NB4 (cell line): ENCODE results near the gene S100PBP.

Experiments
- DNase-seq: peaks from one replicate; pipeline ENCODE4 v3.0.0; 2010; ENCODE audit warnings: low read depth
- H3K4me3 ChIP-seq: one replicate; pipeline ENCODE4 v1.5.1; 2011; ENCODE audit warnings: mild to moderate bottlenecking, low read depth, low read length, moderate library complexity
- CTCF ChIP-seq: IDR thresholded peaks from one replicate; pipeline ENCODE4 v1.5.1; 2012; ENCODE audit warnings: low read depth, low read length
- MYC ChIP-seq: IDR thresholded peaks from 2 replicates; pipeline ENCODE4 v1.6.1; 2011; ENCODE audit warnings: low read depth, low read length
- POLR2A ChIP-seq: IDR thresholded peaks from 2 replicates; pipeline ENCODE4 v1.6.1; 2011; ENCODE audit warnings: mild to moderate bottlenecking; ENCODE audit not compliant: insufficient read length; ENCODE audit errors: extremely low read depth
- TF ChIP-seq, protein P1 (sequence below): IDR thresholded peaks from 2 replicates; pipeline ENCODE4 v1.6.1; 2011; ENCODE audit warnings: low read depth, low read length

Gene S100PBP

DNA sequence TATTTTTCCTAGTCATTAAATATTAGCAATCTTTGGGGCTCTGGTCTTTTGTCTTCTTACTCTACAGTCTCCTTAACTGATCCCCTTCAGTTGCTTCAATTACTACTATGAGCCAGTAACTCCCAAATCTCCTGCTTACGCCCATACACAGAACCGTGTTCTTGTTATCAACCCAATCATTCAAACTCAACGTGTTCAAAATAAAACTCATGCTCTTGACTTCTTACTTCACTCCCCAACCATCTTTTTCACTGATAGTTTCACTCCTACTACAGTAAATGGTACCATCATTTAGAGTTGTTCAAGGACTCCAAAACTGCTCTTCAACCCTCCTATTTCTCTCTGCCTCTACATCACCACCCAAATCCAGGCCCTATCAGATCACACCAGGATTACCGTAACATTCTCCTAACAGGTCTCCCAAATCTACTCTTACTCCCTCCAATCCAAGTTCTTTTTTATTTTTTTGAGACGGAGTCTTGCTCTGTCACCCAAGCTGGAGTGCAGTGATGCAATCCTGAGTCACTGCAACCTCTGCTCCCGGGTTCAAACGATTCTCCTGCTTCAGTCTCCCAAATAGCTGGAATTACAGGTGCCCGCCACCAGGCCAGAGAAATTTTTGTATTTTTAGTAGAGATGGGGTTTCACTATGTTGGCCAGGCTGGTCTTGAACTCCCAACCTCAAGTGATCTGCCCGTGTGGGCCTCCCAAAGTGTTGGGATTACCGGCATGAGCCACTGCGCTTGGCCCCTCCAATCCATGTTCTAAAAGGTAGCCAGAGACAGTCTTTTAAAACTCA lies 3.3 kb upstream of the S100PBP start:
- peak; percentile 38 for DNase-seq
- TF ChIP-seq, protein P1, sequence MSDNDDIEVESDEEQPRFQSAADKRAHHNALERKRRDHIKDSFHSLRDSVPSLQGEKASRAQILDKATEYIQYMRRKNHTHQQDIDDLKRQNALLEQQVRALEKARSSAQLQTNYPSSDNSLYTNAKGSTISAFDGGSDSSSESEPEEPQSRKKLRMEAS, result no peak
- TF ChIP-seq MYC, result no peak
- H3K4me3 ChIP-seq, result peak overlapping the region; percentile 96

DNA sequence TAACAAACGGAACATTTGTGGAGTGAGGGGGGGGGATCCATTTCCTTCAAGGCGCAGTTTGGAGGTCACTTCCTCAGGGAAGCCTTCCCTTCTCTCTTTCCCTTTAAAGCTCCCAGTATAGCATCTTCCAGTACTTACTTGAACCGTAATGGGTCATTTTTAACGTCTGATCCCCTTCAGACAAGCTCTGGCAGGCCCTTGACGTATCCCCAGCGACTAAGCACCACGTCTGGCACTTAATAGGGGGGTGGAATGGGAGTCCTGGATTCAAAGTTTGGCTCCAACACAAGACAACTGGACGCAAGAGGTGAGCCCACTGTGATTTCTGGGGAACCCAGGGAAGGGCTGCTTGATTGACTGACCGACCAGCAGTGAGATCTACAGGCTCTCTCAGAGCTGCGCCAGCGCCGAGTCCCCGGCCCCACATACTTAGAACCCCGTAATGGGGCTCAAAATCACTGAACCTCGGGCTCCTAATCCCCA lies 736 bp upstream of the S100PBP start:
- peak; percentile 62 for DNase-seq
- peak overlapping the region; percentile 96 for H3K4me3 ChIP-seq
- TF ChIP-seq MYC (no peak), CTCF (no peak), POLR2A (no peak)
- TF ChIP-seq, protein P1, result no peak

DNA sequence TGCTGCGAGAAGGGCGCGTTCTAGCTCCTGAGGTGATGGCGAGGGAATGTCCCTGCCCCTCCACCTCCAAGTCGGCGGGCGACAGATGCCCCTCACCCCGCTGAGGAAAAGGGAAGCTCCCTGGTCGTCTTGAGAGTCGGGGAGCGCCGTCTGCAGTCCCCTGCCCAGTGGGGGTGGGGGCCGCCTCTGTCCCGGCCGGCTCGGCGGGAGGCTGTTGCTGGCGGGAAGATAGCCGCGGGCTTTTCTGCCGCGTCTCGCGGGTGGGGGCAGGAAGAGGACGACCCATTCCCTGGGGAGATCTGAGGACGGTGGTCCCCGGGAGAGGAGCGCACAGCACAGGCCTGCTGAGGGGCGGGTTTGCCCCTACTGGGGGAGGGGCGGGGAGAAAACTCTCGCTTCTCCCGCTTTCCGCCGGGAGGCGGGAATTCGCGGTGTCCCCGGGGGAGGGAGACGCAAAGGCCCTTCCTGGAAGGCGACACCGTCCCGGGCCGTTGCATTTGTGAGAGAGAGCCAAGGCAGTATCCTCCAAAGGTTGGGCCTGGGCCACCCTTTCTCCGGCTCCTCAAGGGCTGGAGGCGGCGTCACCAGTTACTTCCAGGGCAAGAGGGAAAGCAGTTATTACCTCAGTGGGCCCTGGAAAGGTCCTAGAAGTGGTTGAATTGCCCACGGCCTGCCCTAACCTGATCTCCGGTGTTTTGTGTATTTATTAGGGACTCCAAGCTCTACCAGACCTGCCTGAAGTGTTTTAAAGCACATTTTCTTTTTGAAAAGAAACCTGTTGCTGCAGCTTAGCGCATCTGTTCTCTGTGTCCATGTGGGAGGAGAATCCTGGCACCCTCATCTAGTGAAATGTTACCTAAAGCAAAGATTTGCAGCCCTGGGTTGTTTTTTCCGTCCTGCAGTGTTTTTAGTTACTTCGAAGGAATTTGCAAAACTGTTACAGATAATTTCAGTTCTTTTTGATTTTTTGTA lies 648 bp downstream of the S100PBP start:
- H3K4me3 ChIP-seq, result peak overlapping the region; percentile 94
- DNase-seq, result no peak
- TF ChIP-seq, protein P1, result no peak
- TF ChIP-seq MYC, result 0 out of 2 replicates have a peak, but pooled peaks have one; percentile 33

DNA sequence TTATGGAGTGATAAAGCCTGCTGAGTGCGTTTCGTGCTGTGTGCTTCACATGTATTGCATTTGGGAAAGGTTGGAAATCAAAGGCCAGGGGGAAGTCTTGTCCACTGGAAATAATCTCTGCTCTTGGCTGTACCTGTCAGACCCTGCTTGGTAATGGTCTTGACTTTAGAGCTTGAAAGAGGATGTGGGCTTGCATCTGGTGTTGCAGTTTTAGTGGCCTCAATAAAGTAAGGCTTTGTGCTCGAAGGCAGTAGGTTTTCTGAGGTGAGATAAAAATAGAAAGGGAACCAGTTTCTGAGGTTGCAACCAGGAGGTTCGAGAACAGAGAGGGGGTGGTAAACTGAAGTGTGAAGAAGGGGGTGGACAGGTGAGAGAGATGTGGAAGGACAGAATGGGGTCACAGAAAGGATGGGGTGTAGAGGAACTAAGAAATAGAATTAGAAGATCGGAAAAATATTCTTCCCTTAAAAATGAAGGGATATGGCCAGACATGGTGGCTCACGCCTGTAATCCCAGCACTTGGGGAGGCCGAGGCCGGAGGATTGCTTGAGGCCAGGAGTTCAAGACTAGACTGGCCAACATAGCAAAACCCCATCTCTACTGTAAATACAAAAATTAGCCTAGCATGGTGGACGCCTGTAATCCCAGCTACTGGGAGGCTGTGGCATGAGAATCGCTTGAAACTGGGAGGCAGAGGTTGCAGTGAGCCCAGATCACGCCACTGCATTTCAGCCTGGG lies 1.5 kb downstream of the S100PBP start:
- H3K4me3 ChIP-seq, result peak overlapping the region; percentile 94
- TF ChIP-seq MYC (0 out of 2 replicates have a peak, but pooled peaks have one; percentile 32), POLR2A (peak; percentile 35), CTCF (no peak)
- TF ChIP-seq, protein P1, result no peak
- peak; percentile 76 for DNase-seq

- no peak for TF ChIP-seq CTCF
- H3K4me3 ChIP-seq, result no peak overlapping the region
- no peak for DNase-seq
Observed at GRCh38 chr1:32825181-32825580, 7.7 kb downstream of the S100PBP start.

- H3K4me3 ChIP-seq, result no peak overlapping the region
- TF ChIP-seq, protein P1, result no peak
- TF ChIP-seq POLR2A, result no peak
- no peak for TF ChIP-seq CTCF
- no peak for TF ChIP-seq MYC
- peak; percentile 32 for DNase-seq
Observed at GRCh38 chr1:32828341-32828740, 10.9 kb downstream of the S100PBP start.
